Left renal cortex interstitium (tissue), 4 donors: ENCODE data around the gene GALNTL6. TPM values are rescaled to one million over a fixed set of nuclear protein-coding genes. Genes with fewer than 3 reads are reported as not detected.
"Not testable (repeated sequence)": the region's sequence is repeated elsewhere in the genome, so short reads cannot be mapped to it uniquely, and the experiment has no call there.

ENCODE experiments used
- DNase-seq, 4 donors: peaks; one replicate each; pipeline ENCODE4 v3.0.0-alpha.2; 2013; ENCODE audit warnings: low read depth in 4 of 4, low spot score in 2 of 4, missing footprints in 1 of 4
- polyA plus RNA-seq, 4 donors: library from polyadenylated mRNA; unstranded; fragments of 120-200 nt; gene quantifications; one replicate each; pipeline ENCODE4 v1.2.1, GENCODE V29; 2013; ENCODE audit not compliant: insufficient read length in 4 of 4

The GALNTL6 gene
- polyA plus RNA-seq, 4 donors = 0.46 to 3.3 (median 0.95) TPM

DNA sequence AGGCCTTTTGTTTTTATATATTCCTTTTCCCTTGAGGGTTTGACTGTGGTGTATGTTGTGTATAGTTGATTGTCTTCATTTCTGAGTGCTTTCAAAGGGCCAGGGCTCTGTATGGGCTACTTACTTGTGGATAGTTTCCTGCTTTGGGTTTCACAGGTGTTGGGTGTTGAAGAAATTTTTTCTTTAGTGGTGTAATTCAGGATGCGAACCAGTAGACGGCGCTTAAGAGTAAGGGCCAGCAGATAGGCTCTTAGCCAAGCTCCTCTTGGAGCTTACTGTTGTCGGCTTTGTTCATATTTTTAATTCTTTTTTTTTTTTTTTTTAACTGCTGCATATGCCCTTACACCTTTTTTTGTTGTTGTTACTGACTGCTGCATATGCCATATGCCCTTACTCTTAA is 1079.1 kb downstream of the GALNTL6 start:
- DNase-seq = no peak

DNA sequence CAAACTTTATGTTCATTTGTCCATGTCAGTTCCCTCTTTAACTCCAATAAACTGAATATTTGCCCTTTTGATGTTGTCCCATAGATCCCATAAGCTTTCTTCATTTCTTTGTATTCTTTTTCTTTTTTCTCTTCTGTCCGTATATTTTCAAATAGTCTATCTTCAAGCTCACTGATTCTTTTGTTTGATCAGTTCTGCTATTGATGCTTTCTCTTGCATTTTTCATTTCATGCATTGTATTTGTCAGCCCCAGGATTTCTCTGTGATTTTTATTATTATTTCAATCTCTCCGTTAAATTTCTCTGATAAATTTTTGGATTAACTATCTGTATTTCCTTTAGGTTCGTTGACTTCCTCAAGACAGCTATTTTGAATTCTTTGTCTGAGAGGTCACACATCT is 1082.5 kb downstream of the GALNTL6 start:
- DNase-seq = no peak

DNA sequence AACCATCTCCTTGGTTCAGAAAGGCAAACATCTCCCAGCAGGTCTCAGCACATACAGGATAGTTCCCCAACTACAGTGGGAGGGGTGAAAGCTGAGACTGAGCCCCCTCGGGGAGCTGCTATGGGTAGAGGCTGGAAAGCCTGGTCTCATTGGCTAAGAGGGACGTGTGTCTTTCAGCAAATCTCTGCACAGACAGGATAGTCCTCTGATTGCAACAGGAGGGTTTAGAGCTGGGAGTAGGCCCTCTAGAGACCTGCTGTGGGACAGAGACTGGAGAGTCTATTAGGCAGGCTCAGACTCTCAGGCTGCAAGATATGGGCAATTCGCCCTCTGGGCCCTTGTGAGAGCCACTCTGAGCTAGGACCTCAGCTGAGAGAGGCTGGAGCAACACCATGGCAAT is 1083.8 kb downstream of the GALNTL6 start:
- no peak for DNase-seq

GRCh38 chr4:172898715-172899114 is 1085.5 kb downstream of the GALNTL6 start:
- no peak for DNase-seq

DNA sequence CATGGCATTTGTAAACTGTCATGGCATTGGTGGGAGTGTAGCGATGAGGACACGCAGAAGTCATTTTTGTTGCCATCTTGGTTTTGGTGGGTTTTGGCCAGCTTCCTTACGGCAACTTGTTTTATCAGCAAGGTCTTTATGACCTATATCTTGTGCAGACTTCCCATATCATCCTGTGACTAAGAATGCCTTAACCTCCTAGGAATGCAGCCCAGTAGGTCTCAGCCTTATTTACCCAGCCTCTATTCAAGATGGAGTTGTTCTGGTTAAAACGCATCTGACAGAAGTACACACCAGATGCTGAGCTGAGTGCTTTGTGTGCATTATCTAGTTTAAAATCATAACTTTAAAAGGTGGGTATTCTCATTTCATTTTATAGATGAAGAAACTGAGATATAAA is 1086.7 kb downstream of the GALNTL6 start:
- DNase-seq = no peak

GRCh38 chr4:172900900-172901299 is 1087.7 kb downstream of the GALNTL6 start:
- no peak for DNase-seq

DNA sequence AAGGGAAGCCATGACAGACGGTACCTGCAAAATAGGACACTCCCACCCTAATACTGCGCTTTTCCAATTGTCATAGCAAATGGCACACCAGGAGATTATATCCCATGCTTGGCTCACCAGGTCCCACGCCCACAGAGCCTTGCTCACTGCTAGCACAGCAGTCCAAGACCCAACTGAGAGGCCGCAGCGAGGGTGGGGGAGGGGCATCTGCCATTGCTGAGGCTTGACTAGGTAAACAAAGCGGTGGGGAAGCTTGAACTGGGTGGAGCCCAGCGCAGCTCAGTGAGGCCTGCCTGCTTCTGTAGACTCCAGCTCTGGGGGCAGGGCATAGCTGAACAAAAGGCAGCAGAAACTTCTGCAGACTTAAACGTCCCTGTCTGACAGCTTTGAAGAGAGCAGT is 1099.3 kb downstream of the GALNTL6 start:
- not testable (repeated sequence) for DNase-seq

GRCh38 chr4:172917403-172917802 is 1104.2 kb downstream of the GALNTL6 start:
- not testable (repeated sequence) for DNase-seq

GRCh38 chr4:172919269-172919668 is 1106.1 kb downstream of the GALNTL6 start:
- DNase-seq = no peak

DNA sequence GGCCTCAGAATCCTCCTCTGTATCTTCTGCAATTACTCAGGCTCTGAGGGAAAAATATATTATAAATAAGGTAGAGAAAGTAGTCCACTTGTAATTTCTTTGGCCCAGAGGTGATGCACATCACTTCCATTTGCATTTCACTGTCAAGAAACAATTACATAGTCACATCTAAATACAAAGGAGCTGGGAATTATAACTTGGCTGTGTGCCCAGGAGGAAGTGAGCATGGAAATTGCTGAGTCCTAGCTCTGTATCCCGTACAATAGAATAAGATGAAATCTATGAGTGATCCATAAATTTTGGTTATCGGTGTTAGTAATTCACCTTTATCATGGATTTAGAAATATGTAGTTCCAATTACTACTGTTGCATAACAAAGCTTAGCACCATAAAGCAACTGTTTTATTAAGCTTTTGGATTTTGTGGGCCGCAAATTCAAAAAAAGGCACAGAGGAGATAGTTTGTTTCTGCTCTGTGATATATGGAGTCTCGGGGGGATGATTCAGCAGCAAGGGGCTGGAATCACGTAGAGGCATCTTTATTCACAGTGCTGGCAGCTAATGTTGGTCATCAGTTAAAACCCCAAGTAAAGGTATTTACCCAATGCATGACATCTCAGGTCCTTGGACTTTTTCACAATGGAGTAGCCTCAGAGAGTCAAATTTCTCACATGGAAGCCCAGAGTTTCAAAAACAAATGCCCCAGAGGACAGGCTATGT is 1114.1 kb downstream of the GALNTL6 start:
- no peak for DNase-seq

- no peak for DNase-seq
These were observed 1115.1 kb downstream of the GALNTL6 start for GRCh38 chr4:172928347-172928746.

- no peak for DNase-seq
These were observed 1125.0 kb downstream of the GALNTL6 start for GRCh38 chr4:172938072-172938829.

GRCh38 chr4:172938870-172939269 is 1125.7 kb downstream of the GALNTL6 start:
- DNase-seq = no peak

GRCh38 chr4:172942840-172943239 is 1129.6 kb downstream of the GALNTL6 start:
- no peak for DNase-seq

DNA sequence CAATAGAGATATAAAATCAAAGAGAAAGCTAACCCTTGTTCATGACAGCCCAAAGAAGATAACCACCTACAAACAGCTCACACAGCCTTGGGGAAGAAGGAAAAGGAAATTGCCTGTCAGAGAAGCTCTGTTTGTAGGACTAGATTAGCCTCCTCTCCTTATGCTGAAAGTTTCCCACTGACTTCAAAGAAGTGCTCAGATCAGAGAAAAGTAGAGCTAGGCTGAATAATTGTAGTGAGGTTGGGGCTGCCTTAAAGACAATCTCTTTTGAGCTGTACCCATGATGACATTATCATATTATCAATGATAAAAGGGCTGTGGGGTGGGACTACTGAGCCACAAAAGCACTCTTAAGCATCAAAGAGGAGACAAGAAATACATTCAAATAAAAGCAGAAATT is 1132.4 kb downstream of the GALNTL6 start:
- no peak for DNase-seq

DNA sequence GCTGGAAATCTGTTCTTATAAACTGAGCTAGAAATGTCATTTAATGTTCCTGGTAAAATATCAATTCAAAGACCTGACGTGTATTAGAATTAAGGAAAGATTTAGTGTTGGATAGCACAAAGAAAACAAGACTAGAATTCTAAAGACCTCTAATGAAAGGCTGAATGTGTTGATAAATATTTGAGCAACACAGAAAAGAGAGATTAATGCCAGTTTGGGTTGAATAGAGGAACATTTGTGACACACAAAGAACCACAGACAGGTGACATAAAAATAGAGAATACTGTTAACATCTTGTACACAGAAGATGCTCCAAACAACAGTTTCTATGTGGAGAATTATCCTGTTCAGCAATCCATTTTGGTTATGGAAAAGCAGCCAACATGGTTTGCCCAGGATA is 1133.3 kb downstream of the GALNTL6 start:
- no peak for DNase-seq

DNA sequence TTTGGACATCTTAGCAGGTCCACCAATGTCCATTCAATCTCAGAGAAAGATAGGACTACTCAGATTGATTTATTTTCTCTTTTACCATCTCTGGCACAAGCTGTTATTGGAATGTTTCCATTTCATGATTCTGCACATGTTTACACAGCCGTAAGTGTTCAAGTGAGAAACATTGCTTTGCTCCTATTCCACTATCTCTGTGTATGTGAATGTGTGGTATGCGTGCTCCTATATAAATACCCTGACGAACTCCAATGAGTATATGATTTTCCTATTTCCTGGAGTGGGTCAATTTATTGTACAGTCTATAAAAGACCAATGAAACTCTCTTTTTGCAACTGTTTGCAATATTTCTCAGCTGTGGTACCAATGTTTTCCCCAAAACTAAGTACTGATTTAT is 1134.4 kb downstream of the GALNTL6 start:
- no peak for DNase-seq

- DNase-seq = no peak
These were observed 1137.8 kb downstream of the GALNTL6 start for GRCh38 chr4:172950990-172951389.

DNA sequence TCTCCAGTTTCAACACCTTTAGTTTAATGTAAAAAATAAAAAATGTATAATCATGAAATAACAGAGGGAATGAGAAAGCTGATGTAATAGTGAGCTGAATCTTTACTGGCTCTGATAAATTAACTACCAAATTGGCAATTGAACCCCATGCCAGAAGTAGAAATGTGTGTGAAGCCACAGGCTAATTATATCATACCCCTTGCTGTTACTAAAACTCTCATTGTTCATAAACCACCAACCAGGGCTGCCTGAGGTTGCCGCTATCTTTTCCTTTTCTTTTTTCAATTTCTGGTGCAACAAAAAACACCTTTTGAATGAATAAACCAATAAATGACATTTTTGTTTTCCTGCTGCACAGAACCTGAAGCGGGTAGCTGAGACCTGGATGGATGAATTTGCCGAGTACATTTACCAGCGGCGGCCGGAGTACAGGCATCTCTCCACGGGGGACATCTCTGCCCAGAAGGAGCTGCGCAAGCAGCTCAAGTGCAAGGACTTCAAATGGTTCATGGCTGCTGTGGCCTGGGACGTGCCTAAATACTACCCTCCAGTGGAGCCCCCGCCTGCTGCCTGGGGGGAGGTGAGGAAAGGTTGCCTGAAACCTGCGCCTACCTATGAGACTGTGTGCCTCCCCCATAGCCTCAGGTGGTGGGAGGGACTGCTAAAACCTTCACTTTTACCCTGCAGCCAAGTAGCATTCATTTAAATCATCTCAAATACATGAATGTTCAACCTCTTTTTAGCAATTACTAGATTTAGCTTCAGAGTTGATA is 1138.7 kb downstream of the GALNTL6 start:
- no peak for DNase-seq

GRCh38 chr4:172953896-172954568 is 1140.8 kb downstream of the GALNTL6 start:
- no peak for DNase-seq

- not testable (repeated sequence) for DNase-seq
These were observed 1143.1 kb downstream of the GALNTL6 start for GRCh38 chr4:172956340-172956739.
